GM18867 (cell line): ENCODE data around the gene BMPR1B.
"Not testable (repeated sequence)": the region's sequence is repeated elsewhere in the genome, so short reads cannot be mapped to it uniquely, and the experiment has no call there.

ENCODE experiments used
- ATAC-seq: cut with Tn5 transposase; IDR thresholded peaks from one replicate; pipeline ENCODE4 v1.9.1; 2021; ENCODE audit warnings: mild to moderate bottlenecking, moderate library complexity; ENCODE audit not compliant: unreplicated experiment

The BMPR1B gene

DNA sequence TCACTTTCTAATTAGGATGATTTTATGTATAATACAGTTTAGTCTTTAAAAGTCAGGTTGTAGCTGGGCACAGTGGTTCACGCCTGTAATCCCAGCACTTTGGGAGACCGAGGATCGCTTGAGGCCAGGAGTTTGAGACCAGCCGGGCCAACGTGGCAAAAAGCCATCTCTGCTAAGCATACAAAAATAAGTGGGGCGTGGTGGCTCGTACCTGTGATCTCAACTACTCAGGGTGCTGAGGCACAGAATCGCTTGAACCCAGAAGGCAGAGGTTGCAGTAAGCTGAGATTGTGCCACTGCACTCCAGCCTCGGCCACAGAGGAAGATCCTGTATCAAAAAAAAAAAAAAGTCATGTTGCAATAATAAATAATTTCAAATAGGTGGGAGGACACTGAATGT, 364.2 kb downstream of the BMPR1B start:
- ATAC-seq = no peak

DNA sequence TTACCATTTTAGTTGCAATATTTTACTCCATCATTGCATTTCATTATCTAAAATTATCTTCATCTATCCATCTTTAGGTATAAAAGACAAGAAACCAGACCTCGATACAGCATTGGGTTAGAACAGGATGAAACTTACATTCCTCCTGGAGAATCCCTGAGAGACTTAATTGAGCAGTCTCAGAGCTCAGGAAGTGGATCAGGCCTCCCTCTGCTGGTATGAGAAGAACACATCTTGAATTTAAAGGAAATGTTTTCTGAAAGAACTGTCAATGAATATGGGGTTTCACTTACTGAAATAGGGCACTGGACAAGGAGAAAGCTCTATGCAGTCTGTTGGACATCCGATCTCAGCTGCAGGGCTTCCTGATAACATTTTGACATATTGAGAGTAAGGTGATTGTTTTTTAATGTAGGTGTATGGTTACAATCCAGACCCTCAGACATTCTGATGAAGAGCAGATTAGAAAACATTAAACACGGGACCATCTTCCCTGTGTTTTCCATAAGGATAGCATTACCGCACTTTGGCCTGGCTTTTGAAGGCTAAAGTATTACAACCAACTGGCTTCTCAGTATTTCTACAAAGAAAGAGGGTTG, 367.2 kb downstream of the BMPR1B start:
- ATAC-seq = no peak

DNA sequence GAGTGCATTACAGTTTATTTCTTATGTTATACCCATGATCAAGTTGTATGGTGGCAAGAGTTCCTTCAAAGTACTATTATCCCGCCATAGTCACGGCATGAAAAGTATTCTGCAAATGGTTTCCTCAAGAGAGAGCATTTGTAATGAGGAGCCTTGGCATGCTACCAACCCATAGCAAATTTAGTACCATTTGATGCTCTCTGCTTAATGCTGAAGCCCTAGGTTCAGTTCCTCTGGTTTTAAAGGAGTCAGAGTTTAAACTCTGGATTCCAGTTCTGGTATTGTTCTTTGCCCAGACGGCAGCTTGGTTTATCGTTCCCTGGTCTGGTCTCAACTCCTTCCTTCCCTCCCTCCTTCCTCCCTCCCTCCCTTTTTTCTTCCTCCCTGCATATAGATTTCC, 371.3 kb downstream of the BMPR1B start:
- ATAC-seq = no peak

DNA sequence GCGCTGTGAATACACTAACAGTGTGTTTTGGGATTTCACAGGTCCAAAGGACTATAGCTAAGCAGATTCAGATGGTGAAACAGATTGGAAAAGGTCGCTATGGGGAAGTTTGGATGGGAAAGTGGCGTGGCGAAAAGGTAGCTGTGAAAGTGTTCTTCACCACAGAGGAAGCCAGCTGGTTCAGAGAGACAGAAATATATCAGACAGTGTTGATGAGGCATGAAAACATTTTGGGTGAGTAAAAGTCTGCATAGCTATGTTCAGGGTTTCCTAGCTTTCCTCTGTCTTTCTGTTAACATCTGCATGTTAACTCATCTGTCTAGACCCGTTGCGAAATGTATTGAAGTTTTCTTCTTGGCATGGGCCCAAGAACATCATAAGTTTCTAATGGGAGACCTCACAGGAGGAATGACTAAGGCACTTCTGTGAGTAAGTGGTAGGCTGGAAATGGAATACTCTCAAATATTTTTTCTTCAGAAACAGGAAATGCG, 372.1 kb downstream of the BMPR1B start:
- no peak for ATAC-seq

DNA sequence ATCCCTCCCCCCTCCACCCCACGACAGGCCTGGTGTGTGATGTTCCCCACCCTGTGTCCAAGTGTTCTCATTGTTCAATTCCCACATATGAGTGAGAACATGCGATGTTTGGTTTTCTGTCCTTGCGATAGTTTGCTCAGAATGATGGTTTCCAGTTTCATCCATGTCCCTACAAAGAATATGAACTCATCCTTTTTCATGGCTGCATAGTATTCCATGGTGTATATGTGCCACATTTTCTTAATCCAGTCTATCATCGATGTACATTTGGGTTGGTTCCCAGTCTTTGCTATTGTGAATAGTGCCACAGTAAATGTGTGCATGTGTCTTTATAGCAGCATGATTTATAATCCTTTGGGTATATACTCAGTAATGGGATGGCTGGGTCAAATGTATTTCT, 376.3 kb downstream of the BMPR1B start:
- not testable (repeated sequence) for ATAC-seq

DNA sequence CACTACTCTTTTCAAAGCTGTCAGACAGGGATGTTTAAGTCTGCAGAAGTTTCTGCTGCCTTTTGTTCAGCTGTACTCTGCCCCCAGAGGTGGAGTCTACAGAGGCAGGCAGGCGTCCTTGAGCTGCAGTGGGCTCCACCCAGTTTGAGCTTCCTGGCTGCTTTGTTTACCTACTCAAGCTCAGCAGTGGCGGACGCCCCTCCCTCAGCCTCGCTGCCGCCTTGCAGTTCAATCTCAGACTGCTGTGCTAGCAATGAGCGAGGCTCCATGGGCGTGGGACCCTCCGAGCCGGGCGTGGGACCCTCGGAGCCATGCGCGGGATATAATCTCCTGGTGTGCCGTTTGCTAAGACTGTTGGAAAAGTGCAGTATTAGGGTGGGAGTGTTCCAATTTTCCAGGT, 381.7 kb downstream of the BMPR1B start:
- not testable (repeated sequence) for ATAC-seq

DNA sequence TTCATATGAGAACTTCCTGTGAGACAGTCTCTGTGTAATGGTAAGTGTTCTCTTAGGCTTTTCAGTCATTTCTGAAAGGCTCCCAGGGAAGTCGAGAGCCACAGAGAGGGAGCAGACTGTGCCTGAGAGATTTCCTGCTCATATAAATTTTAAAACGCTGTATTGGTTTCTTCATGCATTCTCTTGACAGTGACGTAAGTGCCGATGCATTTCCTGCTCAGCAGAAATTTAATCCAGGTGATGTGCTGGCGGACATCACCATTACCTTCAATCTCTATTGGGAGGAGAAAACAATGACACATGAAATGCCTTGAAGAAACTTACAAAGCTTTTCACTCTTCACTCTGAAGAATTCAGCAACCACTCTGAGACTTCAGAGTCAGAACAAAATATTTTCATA, 383.6 kb downstream of the BMPR1B start:
- no peak for ATAC-seq

DNA sequence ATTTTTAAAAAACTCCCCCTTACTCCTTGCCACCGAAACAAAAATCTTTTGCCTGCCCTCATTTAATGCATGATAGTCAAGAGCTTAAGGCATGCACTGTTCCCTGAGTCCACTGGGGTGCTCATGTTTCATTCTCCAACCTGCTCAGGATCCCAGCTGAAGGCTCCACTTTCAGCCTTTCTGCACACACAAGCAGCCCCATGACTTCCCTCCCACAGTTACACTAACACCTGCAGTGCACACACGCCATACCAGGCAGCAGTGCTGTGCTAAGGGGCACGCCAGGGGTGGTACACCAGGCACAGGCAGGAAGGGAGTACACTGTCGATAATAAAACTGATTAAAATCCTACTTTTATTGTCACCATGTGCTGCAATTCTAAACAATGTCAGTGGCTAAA, 385.2 kb downstream of the BMPR1B start:
- ATAC-seq = no peak

DNA sequence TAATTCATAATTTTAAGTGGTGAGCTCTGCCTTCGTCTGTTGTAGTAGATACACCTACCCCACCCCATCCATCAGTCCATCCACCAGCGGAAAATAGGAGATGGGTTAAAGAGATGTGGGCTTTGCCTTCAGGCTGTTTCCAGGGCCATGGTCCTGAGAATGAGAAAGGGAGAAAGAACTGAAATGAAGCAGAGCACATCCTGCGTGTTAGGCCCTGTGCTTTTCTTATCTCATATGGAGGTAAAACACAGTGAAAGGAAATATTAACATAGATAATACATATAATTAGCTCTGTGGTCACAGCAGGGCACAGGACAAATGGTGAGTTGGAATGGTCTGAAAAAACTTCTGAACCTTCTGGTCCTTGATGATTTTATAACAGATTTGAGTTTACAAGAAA, 393.5 kb downstream of the BMPR1B start:
- no peak for ATAC-seq

DNA sequence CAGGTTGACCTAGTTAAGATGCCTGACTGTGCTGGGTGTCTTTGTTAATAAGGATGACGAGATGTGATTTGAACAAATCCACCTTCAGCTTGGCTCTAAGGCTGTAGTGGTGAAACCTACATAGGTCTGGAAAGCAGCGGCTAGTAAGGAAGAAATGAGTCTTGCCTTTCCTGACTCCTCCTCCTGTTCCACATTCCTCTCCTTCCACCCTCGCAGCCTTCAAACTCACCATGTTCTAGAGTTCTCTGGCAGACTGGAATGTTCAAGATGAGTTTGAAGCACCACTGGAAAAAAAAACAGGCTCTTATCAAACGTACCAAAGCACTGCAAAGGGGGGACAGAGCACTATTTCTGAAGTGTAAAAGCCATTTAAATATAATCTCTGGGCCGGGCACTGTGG, 395.4 kb downstream of the BMPR1B start:
- ATAC-seq = no peak

DNA sequence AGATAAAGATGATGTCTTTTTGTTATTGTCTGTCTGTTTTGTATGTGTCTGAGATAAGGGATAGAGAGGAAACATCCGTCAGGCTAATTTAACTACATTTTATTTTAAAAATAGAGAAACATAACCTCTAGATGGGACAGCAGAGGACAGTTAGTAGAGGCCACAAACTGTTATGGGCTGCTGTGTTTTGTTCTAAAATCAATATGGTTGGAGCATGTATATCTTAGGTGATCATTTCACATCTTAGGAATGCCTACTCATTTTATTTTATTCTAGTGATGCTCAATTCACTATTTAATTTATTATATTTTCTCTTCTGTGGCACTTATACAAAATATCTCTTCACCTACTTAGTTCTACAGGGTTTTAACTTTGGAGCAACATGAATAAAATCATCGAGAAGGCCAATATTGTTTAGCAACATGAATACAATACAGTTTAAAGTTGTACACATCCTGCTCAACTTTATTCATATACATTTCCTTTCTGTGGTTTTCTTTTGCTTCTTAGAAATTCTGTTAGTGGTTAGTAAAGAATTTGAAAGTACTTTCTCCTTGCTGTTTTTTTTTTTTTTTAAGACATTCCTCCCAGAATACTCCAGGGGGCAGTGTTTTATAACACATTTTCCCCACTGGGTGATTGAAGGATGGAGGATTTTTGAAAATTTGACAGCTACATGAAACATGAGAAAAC, 398.1 kb downstream of the BMPR1B start:
- peak; percentile 73 for ATAC-seq

DNA sequence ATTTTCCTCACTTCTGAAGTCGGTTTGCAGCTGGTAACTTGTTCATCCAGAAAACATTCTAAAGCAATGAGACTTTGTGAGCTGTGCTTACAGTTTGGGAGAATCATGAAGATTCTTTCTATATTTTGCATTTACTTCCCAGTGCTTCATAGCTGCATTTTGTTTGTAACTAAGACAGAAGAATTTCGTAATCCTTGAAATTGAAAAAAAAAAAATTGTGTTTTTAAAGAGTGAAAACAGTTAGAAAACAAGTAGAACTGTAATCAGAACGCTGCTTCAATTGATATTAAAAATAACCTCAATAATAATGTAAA, 398.7 kb downstream of the BMPR1B start:
- ATAC-seq = no peak

DNA sequence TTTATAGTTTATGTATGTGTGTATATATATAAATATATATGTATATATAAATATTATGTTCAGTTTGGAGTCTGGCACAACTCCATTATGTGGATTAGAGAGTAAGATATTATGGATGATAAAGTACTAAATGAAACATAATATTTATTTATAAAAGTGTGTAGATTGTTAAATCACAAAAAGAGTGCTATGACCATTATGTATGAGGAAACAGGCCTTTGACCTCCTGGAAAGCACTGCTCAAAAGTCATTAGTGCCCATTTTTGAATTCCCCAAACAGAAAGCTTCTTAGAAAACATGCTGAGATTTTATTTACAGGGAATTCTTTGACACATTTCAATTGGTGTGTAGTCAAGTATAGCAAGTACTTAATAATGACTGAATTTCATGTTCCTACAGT, 399.8 kb downstream of the BMPR1B start:
- no peak for ATAC-seq

DNA sequence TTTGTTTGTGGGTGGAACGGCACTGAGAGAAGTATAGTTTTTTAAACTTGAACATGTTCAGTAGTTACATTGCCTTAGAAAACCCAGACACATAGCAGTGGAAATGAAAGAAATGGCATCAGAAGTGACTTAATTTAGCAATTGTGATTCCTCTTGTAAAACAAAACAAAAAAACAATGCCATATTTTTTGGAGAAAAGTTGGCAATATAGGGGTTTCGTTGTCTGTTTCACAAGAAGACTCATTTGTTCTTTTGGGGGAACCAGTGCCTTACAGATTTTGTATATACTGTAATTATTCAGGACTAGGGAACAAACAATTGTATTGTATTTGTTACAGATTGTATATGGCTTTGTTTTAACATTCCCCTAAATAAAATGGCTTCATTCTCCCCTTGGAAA, 400.3 kb downstream of the BMPR1B start:
- ATAC-seq = no peak

DNA sequence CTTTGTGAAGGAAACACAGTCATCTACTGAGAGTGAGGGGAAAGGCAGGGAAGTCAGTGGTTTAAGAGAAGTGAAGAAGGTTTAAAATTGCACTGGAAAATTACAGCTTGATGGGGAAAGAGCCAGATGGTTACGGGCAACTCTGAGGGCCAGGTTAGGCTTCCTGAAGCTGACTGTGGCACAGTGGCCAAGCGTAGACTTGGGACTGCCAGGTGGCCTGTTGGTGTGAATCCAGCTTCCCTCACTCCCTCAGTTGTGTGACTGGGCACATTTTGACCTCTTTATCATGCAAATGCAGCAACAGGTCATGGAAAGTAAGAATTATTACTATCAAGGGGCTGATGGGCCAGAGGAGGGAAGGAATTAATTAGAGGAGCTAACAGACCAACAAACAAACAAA, 400.9 kb downstream of the BMPR1B start:
- no peak for ATAC-seq

DNA sequence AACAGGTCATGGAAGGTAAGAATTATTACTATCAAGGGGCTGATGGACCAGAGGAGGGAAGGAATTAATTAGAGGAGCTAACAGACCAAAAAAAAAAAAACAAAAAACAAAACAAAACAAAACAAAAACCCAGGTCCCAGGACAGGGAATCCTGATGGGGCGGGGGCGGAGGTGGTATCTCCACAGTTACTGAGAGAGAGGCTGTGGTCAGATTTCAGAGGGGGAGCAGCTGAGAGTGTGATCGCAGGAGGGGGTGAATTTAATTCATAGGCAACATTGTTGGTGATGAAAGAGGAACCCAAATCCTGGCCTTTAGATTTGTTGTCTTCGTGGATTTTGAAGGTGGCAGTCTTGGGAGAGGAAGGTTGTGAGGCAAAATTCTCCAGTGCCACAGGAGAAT, 401.6 kb downstream of the BMPR1B start:
- no peak for ATAC-seq

DNA sequence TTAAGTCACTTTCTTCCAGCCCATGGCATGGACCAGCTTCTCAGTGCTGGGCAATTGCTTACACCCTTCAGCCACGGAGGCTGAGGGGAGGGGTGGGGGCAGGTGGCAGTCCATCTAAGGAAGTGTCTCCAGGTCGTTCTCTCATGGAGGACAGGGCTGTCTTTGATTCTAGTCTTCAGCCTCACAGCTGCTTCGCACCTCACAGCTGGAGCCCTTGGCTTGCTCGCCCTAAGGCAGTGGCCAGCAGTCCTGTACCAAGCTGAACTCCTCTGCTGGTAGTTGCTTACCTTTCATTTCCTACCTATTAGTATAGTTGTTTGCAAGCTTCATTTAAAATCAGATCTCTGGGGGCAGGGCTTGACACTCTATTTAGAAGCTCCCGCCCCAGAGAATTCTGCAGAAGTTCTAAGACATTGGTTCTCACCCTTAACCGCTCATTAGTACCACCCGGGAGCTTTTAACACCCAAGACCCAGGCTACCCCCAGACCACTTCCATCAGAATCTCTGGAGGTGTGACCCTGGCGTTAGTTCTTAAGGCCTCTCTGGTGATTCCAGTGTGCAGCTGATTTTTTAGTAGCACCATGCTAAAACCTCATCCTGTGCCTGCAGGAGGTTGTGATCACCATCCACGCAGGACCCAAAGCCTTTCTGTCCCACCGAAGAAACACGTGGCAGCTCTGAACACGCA, 404.2 kb downstream of the BMPR1B start:
- no peak for ATAC-seq

DNA sequence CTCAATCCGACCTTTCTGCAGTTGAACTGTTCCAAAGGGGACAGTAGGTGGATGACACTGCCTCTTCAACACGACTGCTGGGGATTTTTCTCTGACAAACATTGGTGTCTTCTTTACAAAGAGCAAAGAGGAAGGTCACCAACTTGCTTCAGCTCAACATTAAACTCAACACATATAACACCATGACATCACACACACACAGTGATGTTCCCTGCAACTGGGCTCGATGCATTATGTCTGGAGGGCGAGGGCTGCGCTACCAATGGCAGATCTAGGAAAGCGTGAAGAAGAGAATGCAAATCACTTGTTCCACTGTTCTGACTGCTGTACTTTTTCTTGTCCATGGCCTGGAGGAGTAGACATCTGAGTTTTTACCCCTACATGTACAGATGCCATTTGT, 405.1 kb downstream of the BMPR1B start:
- no peak for ATAC-seq

DNA sequence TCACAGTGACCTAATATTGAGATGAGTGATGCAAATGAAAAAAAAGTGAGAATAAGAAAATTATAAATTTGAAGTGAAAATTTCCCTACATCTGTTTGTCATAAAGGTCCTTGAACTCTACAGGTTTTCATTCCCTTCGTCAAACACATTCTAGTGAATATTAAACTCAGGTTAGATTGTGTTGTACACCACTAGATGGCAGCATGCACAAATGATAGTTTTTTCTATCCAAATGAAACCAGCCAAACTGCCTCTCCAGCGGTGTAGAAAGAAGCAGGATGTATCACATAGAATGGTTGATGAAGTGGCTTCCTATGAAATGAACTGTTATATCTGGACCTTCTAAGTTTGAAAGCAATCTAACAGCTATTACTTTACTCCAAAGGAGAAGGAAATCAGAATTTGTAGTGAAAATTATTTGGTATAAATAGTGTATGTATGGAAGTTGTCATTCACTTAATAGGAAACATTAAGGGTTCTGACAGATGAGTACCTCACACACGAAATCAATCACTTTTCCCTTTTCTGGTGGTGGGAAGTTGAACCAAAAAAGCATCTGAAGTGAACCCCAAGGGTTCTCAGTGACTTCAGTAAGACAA, 408.3 kb downstream of the BMPR1B start:
- peak; percentile 85 for ATAC-seq

DNA sequence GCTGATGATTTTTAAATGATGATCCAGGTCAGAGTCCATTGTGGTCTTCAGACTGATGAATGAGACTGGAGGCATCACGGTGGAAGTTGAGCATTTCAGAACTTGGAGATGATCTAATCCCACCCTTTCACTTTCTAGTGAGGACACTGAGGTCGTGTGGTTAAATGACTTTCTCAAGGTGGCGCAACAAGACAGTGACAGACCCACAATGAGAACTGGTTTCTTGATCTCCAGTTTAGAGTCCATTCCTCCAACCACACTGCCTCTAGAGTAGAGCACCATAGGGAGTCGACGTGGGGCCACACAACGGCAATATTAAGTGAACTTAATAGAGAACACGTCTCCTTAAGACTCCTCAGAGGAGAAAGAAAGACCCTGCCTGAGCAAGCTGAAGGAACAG, 410.1 kb downstream of the BMPR1B start:
- ATAC-seq = no peak

DNA sequence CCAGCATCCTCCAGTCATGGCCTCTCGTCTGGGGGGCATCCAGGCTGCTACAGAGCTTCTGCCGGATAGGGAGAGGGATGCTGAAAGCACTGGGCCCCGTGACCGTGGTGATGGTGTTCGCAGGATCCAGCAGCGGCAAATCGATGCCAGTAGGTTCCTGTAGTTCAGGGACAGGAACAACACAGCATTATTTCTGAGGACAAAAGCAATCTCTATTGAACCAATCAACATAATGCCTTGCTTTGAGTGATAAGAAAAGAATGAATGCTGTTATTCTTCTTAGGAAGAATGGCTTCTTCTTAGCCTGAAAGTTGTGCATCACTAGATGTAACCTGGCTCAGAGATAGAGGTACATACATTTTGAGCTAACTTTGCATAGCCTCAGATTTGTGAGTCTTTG, 412.4 kb downstream of the BMPR1B start:
- ATAC-seq = no peak

DNA sequence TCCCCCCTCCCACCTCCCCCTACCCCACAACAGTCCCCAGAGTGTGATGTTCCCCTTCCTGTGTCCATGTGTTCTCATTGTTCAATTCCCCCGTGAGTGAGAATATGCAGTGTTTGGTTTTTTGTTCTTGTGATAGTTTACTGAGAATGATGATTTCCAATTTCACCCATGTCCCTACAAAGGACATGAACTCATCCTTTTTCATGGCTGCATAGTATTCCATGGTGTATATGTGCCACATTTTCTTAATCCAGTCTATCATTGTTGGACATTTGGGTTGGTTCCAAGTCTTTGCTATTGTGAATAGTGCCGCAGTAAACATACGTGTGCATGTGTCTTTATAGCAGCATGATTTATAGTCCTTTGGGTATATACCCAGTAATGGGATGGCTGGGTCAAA, 413.6 kb downstream of the BMPR1B start:
- ATAC-seq = not testable (repeated sequence)
